Ecto neural progenitor cell (in vitro differentiated cells): ENCODE data around the gene PDZD8.

Experiments
- DNase-seq: peaks from one replicate; pipeline ENCODE4 v3.0.0-alpha.2; 2018; ENCODE audit warnings: low spot score

The PDZD8 gene

GRCh38 chr10:117375360-117376178, at the start of gene PDZD8:
Gene PDZD8 (minus strand): TSS chr10:117375440. CDS start chr10:117375227, 213 bp downstream.
- DNase-seq, result peak; percentile 96

- DNase-seq, result no peak
These were observed 48.9 kb upstream of the PDZD8 start for GRCh38 chr10:117424171-117424570.

- no peak for DNase-seq
These were observed 46.7 kb upstream of the PDZD8 start for GRCh38 chr10:117421985-117422384.

- no peak for DNase-seq
These were observed 45.5 kb upstream of the PDZD8 start for GRCh38 chr10:117420768-117421167.

GRCh38 chr10:117419921-117420320, 44.7 kb upstream of the PDZD8 start:
- no peak for DNase-seq

- no peak for DNase-seq
These were observed 43.9 kb upstream of the PDZD8 start for GRCh38 chr10:117419159-117419558.

GRCh38 chr10:117418121-117418520, 42.9 kb upstream of the PDZD8 start:
- no peak for DNase-seq

- DNase-seq, result no peak
These were observed 42.0 kb upstream of the PDZD8 start for GRCh38 chr10:117417196-117417595.

GRCh38 chr10:117413928-117414618, 38.8 kb upstream of the PDZD8 start:
- DNase-seq, result no peak

GRCh38 chr10:117412469-117413010, 37.3 kb upstream of the PDZD8 start:
- no peak for DNase-seq

- no peak for DNase-seq
These were observed 36.5 kb upstream of the PDZD8 start for GRCh38 chr10:117411479-117412399.

GRCh38 chr10:117410557-117410956, 35.3 kb upstream of the PDZD8 start:
- DNase-seq, result no peak

- DNase-seq, result no peak
These were observed 34.5 kb upstream of the PDZD8 start for GRCh38 chr10:117409549-117410305.

GRCh38 chr10:117408436-117409384, 33.5 kb upstream of the PDZD8 start:
- DNase-seq, result no peak

GRCh38 chr10:117405730-117406129, 30.5 kb upstream of the PDZD8 start:
- DNase-seq, result no peak

GRCh38 chr10:117400329-117400728, 25.1 kb upstream of the PDZD8 start:
- DNase-seq, result no peak

- DNase-seq, result no peak
These were observed 24.3 kb upstream of the PDZD8 start for GRCh38 chr10:117399341-117400196.

- DNase-seq, result no peak
These were observed 22.8 kb upstream of the PDZD8 start for GRCh38 chr10:117398029-117398428.
